ENCODE data around the gene TAT.

DNA sequence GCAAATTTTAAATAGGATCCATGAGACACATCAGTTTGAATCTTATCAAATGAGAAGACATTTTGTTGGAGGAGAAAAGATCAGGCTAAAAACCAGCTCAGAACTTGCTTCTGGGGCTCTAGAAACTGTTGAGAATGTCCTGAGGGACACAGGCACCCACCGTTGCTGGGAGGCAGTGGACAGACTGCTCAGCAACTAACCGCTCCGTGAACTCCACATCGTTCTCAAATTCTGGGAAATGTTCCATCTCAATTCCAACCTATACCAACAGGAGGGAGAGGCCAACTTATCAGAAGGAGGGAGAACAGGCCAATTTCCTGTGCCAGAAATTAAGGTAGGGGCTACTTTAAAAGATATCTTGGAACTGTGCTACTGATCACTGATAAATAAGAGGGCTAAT is 8.3 kb downstream of the TAT start:
- TF ChIP-seq, protein P1, sequence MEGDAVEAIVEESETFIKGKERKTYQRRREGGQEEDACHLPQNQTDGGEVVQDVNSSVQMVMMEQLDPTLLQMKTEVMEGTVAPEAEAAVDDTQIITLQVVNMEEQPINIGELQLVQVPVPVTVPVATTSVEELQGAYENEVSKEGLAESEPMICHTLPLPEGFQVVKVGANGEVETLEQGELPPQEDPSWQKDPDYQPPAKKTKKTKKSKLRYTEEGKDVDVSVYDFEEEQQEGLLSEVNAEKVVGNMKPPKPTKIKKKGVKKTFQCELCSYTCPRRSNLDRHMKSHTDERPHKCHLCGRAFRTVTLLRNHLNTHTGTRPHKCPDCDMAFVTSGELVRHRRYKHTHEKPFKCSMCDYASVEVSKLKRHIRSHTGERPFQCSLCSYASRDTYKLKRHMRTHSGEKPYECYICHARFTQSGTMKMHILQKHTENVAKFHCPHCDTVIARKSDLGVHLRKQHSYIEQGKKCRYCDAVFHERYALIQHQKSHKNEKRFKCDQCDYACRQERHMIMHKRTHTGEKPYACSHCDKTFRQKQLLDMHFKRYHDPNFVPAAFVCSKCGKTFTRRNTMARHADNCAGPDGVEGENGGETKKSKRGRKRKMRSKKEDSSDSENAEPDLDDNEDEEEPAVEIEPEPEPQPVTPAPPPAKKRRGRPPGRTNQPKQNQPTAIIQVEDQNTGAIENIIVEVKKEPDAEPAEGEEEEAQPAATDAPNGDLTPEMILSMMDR (IDR thresholded peaks at IDR 0.05) = no peak
- no peak for TF ChIP-seq POLR2A (IDR thresholded peaks at IDR 0.05)

Data from adrenal gland (tissue), 5 donors.